HTR-8/SVneo (cell line): ENCODE results near the gene HNRNPM.
A peak's percentile ranks its signal among the peaks of the same experiment; 100 is the strongest.

Source experiments
- DNase-seq: peaks from one replicate; pipeline ENCODE4 v3.0.0; 2011; ENCODE audit warnings: low spot score, mixed read lengths; ENCODE audit not compliant: insufficient read length
- FAIRE-seq: peaks from 2 replicates; lab custom pipeline; 2011; peaks lifted over from hg19 to GRCh38; lab: Jason Lieb, UNC

The HNRNPM gene

DNA sequence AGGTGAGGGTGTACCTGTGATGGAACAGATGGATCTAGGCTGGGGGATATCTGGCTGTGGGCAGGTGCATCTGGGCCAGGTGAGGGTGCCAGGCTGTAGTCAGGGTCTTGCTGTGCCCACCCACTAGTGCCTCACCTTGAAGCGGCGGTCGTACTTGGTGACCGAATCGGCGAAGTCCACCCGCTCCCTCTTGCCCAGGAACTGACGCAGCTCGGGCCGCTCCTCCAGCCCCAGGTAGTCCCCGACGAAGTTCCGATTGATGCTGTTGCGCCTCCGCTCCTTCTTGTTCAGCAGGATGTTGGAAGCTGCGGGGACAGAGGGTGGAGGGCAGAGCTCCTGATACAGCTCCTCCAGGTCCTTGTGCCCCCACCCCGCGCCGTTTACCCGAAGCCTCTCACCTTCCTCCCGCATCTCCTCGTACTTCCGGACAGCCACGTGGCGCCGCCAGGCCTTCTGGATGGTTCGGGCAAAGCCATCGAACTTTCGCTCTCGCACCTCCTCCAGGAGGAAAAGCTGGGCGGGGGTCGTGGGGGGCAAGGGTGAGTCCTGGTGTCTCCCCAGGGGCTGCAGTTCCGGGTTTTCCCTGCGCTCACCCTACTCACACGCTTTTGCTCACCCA, 85.4 kb downstream of the HNRNPM start:
- no peak for FAIRE-seq

DNA sequence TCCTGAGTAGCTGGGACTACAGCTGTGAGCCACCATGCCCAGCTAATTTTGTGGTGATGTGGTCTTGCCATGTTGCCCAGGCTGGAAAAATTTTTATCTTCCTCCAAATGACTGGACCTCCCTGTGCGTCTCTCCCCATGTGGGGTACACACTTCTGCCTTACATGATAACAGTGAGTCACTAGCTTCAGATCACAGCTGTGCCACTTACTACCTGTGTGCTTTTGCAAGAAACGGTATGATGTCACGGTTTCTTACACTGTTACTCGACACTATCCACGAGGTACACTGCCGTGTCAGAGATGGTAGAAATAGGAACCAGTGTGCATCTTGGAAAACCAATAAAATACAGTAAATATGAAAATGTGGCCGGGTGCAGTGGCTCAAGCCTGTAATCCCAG, 86.7 kb downstream of the HNRNPM start:
- no peak for DNase-seq
- no peak for FAIRE-seq

More for the DNA sequence above, 85.4 kb downstream of the HNRNPM start:
- DNase-seq, result no peak

DNA sequence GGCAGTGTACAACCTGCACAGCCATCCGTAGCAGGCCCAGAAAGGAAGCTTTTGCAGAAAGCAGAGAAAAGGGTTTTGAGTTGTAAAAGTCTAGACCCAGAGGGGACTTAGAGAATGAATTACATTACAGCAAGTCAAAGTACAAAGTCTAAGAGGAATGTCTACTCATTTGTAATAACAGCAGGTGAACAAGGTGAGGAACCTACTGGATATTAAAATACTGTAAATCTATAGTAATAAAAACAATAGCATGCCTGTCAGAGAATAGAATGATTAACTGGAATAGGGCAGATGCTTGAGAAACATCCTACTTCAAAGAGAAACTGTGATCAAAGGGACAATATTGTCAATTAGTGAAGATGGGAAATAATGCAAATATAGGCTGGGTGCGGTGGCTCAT, 87.5 kb downstream of the HNRNPM start:
- FAIRE-seq (no peak), DNase-seq (no peak)

DNA sequence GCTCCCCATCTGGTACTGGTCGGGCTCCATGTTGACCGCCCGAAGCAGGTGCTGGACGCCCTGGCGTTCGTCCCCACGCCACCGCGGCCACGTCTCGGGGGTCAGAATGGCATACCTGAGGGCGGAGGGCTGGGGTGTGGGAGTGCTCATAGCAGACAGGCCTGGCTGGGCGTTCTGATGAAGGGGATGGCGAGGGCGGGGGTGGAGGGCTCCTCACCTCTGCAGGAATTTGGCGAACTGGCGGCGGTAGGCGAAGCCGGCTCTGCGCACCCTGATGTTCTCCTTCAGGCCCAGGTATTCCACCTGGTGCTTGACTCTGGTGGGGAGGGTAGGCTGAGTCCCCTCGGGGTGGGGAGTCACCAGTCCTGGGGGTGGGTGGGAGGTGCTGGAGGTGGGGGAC, 91.5 kb downstream of the HNRNPM start:
- no peak for DNase-seq
- peak; percentile 42 for FAIRE-seq

DNA sequence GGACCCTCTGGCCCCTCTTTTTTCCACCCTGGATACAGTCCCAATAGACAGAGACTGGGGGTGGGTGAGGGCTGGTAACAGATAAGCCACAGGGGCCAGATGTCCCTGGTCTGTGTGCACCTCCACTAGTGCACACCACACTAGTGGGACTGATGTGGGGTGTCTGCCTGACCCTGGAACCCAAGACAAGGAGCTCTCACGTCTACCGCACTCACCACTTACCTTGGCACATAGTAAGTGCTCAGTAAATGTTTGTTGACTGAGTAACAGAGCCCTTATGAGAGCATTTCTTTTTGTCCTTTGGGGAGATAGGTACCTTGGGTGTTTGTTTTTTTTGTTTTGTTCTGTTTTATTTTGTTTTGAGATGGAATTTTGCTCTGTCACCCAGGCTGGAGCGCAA, 92.3 kb downstream of the HNRNPM start:
- DNase-seq, result no peak
- no peak for FAIRE-seq
